IPS-11a (cell line): ENCODE measurements around the gene MRPL27.

Source experiments
- H3K4me3 ChIP-seq: one replicate; pipeline ENCODE4 v1.5.1; 2013; ENCODE audit warnings: low read depth, low read length, control low read depth

MRPL27 gene

DNA sequence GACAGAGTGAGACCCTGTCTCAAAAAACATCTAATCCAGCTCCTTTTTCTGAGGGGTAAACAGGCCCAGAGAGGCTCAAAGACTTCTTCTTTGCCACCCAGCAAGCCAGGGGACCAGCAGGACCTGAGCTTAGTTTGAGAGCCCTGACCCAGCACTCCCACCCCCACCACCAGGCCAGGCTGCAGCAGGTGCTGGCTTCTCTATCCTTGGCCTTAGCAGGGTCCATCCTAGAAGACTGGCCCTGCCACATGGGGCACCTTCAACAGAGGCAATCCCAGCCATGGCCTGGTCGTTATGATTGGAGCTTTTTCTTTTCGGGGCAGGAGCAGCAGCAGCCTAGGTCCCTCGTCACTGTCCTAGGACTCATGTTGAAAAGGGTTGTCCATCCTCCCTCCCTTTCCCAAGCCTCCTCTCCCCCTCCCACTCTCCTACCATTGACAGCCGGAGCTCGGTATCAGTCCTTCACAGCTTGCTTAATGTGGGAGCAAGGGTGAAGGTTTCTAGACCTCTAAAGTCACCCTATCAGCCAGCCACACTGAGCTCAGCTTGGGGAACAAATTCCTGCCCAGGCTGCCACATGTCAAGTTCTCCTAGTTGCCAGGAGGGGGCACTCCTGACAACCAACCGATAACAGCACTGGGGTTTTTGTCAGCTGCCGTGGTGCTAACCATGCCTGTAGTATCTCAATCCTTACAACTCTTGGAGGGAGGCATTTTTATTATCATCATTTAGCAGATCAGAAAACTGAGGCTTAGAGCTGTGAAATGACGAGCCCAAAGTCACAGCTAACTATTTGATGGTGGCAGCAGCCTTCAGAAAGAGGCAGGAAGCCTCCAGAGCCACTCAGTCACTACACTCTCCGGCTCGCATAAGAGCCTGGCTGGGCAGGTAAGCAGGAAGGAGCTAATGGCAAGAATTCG lies 11.2 kb downstream of the MRPL27 start:
- no peak overlapping the region for H3K4me3 ChIP-seq

DNA sequence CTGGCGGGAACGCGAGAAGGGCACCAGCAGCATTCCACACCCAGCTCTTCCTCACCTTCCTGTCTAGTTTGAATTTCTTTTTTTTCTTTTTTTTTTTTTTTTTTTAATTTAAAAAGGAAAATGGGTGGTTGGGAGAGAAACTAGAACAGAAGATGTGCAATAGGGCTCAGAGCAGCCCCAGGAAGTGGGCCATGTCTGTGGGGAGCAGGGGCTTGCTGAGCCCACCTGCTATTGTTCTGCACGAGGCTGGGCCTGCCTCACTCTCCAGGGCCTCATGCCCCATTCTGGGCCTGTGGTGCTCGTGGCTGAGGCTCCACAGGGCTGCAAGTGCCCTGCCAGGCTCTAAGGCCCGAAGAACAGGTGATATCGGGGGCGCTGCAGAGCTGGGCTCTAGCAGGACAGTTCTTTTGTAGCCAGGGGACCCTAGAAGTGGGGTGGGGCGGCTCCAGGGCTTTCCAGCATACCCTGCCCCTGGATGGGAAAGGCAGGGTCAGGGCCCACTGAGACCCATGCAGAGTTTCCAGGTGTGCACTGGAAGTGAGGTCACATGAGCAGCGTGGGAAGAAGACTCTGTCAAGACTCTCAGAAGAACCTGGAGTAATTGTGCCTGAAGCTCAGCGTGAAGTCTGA lies 12.4 kb downstream of the MRPL27 start:
- H3K4me3 ChIP-seq = no peak overlapping the region

DNA sequence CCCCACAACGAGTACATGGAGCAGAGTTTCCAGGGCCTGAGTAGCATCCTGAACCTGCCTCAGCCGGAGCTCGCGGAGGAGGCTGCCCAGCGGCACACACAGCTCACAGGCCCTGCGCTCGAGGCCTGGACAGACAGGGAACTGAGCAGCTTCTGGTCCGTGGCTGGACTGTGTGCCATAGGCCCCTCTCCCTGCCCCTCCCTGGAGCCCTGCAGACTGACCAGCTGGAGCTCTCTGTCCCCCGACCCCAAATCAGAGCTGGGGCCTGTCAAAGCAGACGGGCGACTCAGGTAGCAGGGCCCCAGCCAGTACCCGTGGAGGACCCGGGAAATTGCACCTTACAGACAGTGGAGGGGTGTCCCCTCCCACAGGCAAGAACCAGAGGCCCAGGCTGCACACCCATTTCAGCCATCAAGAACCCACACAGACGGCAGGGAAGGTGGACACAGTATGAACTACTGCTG lies 13.0 kb downstream of the MRPL27 start:
- no peak overlapping the region for H3K4me3 ChIP-seq

DNA sequence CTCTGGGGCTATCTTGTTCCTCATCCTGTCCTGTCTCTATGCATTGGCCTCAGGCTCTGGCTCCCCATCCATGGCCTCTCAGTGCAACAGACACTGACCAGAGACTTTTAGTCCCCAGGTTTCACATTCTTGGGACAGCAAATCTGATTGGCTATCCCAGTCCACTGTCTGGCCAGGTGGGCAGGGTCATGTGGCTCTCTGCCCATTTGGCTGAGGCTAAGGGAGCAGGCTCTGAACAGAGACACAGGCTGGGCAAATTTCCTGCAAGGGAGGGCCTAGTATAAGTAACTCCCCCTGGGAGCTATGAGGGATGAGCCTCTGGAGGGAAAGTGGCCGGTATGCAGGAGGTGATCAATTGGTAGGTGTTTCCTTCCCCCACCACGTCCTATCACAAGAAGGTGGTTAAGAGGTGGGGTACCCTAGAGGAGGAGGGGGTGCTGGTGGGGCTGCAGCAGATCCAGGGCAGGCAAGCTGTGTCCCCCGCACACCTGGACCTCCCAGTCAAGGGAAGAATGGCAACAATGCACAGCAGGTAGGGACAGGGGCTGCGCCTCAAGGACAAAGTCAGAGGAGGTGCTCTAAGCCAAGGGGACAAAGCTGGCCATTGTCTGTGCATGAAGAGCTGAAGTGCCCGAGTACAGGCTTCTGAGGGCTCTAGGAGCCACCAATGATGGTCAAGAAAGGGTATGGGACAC lies 13.8 kb downstream of the MRPL27 start:
- H3K4me3 ChIP-seq = no peak overlapping the region

- H3K4me3 ChIP-seq = no peak overlapping the region
Observed at GRCh38 chr17:50358177-50358576, 14.8 kb downstream of the MRPL27 start.

DNA sequence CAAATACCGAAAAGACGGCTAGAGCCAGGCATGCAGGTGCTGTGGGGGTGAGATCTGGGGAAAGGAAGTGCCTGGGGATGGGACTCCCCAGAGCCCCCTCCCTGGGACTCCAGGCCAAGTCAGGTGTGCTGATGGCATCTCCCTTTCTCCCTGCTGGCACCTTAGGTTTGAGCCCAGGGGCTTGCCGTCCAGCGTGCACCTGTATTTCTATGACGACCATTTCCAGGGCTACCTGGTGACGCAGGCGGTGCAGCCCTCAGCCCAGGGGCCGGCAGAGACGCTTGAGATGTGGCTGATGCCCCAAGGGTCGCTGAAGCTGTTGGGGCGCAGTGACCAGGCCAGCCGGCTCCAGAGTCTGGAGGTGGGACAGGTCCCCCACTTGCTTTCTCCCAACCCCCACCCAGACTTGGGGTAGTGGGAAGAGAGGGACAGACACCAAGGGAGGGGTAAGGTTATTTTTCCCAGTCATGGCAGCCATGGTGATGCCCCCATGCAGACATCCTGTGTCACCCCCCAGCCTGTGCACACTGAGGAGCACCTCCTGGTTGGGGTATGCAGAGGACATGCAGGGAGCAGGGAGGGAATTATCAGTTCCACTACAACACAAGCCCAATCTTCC lies 16.0 kb downstream of the MRPL27 start:
- no peak overlapping the region for H3K4me3 ChIP-seq

- H3K4me3 ChIP-seq = no peak overlapping the region
Observed at GRCh38 chr17:50356418-50356817, 16.6 kb downstream of the MRPL27 start.

DNA sequence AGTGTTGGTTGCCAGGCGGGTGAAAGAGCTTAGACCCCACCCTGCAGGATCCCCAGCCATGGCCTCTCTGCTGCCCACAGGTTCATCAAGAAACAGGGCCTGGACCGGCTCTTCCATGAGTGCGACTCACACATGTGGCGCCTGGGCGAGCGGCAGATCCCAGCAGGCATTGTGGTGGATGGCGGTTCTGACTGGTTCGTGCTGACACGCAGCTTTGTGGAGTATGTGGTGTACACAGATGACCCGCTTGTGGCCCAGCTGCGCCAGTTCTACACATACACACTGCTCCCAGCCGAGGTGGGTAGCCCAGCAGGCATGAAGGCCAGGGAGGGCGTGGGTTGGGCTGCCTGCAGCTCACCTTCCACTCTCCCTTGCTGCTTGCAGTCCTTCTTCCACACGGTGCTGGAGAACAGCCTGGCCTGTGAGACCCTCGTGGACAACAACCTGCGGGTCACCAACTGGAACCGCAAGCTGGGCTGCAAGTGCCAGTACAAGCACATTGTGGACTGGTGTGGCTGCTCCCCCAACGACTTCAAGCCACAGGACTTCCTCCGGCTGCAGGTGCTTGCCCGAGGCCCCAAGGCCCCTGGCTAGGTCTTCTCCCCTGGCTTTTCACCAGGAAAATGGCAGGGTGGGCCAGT lies 17.2 kb downstream of the MRPL27 start:
- H3K4me3 ChIP-seq = no peak overlapping the region

- H3K4me3 ChIP-seq = no peak overlapping the region
Observed at GRCh38 chr17:50355336-50355700, 17.7 kb downstream of the MRPL27 start.

- H3K4me3 ChIP-seq = no peak overlapping the region
Observed at GRCh38 chr17:50354776-50355175, 18.2 kb downstream of the MRPL27 start.

GRCh38 chr17:50354198-50354597 lies 18.8 kb downstream of the MRPL27 start:
- no peak overlapping the region for H3K4me3 ChIP-seq

GRCh38 chr17:50353600-50354195 lies 19.3 kb downstream of the MRPL27 start:
- no peak overlapping the region for H3K4me3 ChIP-seq

DNA sequence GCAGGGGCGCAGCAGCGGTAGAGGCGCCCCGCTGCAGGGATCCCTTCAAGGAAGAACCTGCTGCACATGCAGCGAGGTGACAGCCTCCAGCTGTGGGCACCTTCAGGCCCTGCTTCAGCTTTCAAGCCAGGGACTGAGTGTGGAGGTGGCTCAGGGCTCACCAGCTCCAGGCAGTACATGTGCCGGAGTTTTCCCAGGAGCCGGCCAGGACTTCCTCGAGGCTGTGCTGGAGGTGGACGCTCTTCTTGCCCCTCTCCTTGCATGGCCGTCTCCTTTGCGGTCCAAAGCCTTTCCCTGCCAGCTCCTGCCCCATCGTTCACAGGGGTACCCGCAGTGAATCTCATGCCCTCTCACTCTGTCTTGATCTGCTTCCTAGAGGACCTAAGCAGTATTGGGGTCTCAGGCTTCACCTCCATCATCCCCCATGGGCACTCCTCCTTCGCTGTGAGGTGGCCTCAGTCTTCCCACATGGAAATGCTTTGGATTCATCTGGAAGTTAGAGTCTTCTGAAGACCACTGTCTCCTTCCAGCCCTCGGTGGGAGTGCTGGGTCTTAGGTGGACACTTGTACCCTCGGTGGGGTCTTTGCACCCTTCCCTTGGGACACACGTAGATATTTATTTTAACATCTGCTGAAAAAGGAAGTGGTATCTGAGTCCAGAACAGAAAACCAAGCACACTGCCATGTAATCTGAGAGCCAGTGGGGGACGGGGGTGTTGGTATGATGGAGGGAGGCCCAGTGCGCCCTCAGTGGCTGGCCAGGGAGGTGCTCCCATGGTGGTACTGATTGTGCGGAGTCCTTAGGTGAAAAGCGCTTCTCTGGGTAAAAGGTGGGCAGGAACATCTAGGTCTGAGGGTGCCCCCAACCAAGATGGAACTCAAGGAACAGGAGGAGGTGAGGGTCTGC lies 20.0 kb downstream of the MRPL27 start:
- H3K4me3 ChIP-seq = no peak overlapping the region

- H3K4me3 ChIP-seq = no peak overlapping the region
Observed at GRCh38 chr17:50352072-50352692, 20.8 kb downstream of the MRPL27 start.

DNA sequence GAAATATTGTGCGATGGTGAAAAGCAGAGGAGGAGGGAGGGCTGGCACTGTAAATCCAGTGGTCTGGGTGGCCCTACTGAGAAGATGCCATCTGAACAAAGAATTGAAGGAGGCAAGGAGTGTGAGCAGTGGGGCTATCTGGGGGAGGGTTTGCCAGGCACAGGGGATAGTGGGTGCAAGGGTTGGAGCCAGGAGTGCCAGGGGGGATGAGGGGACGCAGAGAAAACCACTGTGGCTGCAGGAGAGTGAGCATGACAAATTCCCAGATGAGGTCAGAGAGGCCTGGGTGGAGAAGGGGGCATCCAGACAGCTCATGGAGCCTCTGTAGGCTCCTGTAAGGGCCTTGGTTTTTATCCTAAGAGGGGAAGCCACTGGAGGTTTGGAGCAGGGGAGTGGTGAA lies 22.3 kb downstream of the MRPL27 start:
- H3K4me3 ChIP-seq = no peak overlapping the region

- no peak overlapping the region for H3K4me3 ChIP-seq
Observed at GRCh38 chr17:50349243-50349600, 23.8 kb downstream of the MRPL27 start.

- H3K4me3 ChIP-seq = no peak overlapping the region
Observed at GRCh38 chr17:50348522-50349242, 24.3 kb downstream of the MRPL27 start.

DNA sequence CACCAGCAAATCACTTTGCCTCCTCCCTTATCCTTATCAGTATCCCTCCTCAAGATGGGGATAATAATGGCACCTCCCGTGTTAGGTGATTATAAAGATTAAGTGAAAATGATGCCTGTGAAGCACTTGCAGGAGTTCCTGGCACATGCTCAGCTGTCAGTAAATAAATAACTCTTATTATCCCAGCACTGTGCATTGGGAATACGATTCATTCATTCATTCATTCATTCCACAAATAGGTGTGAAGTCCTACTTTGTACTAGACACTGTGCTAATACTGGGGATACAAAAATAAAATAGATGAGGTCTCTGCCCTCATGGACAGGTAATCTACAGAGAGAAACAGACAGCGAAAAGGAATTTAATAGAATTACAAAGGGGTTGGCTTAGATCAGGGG lies 25.1 kb downstream of the MRPL27 start:
- no peak overlapping the region for H3K4me3 ChIP-seq
